Astrocyte of the cerebellum (primary cell): ENCODE data around the gene EHD3.

ENCODE experiments used
- DNase-seq: peaks from one replicate; pipeline ENCODE4 v3.0.0-alpha.2; 2011; ENCODE audit warnings: low read depth
- H3K4me3 ChIP-seq: 2 replicates; pipeline ENCODE4 v1.5.1; 2011; ENCODE audit warnings: mild to moderate bottlenecking, low read depth, low read length, moderate library complexity
- in situ Hi-C: cut with HindIII; loops from 2 replicates; pipeline ENCODE4 v1.10.0; 2017; ENCODE audit warnings: low sequenced_read_pairs
- TF ChIP-seq, protein P1 (sequence below): IDR thresholded peaks from 2 replicates; pipeline ENCODE4 v1.5.1; 2012; ENCODE audit warnings: low read length, low read depth, moderate library complexity, mild to moderate bottlenecking; ENCODE audit errors: missing control alignments

EHD3 gene

DNA sequence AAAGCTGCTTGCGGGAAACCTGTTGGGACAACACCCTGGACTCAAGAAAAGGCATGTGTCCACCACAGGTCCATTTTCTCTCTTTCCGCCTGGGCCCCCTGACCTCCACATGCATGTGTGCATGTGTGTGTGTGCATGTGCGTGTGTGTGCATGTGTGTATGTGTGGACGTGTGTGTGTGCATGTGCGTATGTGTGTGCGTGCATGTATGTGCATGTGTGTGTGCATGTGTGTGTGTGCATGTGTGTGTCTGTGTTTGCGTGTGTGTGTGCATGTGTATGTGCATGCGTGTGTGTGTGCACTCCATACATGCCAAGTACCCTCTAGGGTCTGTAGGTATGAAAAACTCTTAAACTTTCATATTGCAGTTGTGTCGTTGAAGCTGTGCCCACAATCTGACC lies 33.0 kb upstream of the EHD3 start:
- in situ Hi-C loops: no loop called here
- no peak overlapping the region for H3K4me3 ChIP-seq
- TF ChIP-seq, protein P1, sequence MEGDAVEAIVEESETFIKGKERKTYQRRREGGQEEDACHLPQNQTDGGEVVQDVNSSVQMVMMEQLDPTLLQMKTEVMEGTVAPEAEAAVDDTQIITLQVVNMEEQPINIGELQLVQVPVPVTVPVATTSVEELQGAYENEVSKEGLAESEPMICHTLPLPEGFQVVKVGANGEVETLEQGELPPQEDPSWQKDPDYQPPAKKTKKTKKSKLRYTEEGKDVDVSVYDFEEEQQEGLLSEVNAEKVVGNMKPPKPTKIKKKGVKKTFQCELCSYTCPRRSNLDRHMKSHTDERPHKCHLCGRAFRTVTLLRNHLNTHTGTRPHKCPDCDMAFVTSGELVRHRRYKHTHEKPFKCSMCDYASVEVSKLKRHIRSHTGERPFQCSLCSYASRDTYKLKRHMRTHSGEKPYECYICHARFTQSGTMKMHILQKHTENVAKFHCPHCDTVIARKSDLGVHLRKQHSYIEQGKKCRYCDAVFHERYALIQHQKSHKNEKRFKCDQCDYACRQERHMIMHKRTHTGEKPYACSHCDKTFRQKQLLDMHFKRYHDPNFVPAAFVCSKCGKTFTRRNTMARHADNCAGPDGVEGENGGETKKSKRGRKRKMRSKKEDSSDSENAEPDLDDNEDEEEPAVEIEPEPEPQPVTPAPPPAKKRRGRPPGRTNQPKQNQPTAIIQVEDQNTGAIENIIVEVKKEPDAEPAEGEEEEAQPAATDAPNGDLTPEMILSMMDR: no peak
- DNase-seq: no peak

DNA sequence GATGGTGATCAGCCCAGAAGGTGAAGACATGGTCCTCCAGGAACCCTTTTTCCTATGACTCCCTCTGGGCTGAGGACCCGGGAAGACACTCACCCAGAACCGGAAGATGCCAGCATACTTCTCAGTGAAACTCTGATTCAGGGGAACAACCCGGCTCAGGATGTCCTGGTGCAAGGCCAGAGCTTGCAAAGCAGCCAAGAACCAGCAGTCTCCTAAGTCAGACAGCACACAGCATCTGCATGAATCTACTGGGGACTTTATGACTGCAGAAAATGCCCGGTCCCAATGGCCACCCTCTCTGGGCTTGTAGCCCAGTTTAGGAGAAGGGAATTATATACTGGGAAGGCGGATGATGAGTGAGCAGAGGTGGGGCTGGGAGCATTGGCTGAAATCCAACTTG lies 31.9 kb upstream of the EHD3 start:
- in situ Hi-C loops: no loop called here
- TF ChIP-seq, protein P1: no peak
- no peak for DNase-seq
- no peak overlapping the region for H3K4me3 ChIP-seq

DNA sequence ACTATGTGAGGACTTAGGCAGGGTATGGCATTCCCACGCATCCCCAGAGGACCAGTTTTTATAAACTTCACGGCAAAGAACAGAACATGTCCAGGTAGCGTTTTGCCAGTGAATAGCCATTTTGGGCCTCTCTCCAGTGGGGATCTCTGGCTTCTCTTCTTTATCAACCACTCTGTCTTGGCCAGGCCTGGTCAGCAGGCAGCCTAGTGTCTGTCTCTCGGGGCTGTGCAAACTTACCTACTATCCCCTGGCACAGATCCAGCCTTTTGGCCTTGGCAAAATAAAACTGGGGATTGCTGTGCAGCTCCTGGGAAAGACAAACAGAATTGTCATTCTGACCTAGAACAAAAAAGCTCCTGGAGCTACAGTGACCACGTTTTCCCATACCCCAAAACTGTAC lies 31.1 kb upstream of the EHD3 start:
- in situ Hi-C loops: no loop called here
- no peak for DNase-seq
- H3K4me3 ChIP-seq: no peak overlapping the region
- TF ChIP-seq, protein P1: no peak

DNA sequence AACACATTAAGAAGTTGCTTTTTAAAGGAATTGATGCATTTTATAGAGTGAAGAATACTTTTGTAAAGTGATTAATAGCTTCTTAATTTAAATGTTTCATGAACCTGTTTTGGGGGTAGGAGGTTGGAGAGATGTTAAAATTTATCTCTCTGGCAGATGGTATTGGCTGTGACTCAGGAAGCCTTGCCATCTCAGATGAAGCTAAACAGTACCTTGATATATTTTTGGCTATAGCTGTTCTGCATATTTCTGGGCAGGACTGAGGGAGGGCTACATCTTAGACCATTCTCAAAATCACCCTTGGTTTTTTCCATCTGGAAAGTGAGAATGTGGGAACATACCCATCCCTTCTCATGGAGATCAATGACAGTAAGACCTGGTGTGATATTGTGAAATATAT lies 30.0 kb upstream of the EHD3 start:
- H3K4me3 ChIP-seq: no peak overlapping the region
- no peak for DNase-seq
- TF ChIP-seq, protein P1: no peak
- in situ Hi-C loops: no loop called here

DNA sequence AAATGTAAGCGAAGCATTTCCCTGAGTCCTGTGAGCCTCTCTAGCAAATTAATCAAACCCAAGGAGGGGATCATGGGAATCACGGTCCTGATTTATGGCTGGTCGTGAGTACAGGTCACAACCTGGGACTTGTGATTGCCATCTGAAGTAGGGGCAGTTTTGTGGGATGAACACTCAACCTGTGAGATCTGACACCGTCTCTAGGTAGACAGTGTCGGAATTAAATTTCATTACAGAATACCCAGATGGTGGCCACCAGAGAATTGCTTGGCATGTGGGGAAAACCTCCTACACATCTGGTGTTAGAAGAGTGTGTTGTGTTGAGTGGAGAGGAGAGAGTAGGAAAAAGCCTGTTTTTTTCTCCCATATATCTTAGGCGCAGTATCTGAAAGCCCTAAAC lies 29.2 kb upstream of the EHD3 start:
- TF ChIP-seq, protein P1: no peak
- no peak for DNase-seq
- no peak overlapping the region for H3K4me3 ChIP-seq
- in situ Hi-C loops: no loop called here

DNA sequence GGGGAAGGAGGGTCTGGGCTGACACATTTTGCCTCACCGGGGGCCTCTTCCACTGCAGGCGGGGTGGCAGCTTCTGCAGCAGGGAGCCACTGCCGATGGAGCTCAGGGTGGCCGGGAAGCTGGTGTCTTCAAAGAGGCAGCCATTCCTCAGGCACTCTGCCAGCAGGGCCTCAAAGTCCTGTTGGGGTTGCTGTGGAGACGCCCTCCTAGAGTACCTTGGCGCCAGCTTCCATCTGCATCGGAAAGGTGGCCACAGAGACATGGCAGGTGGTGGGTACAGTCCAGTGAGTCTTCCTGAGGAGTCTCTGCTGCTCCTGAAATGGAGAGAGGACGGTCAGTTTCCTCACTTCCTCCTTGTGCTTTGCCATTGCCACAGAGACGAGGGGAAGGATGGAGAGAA lies 28.8 kb upstream of the EHD3 start:
- DNase-seq: no peak
- no peak overlapping the region for H3K4me3 ChIP-seq
- TF ChIP-seq, protein P1: no peak
- in situ Hi-C loops: no loop called here

DNA sequence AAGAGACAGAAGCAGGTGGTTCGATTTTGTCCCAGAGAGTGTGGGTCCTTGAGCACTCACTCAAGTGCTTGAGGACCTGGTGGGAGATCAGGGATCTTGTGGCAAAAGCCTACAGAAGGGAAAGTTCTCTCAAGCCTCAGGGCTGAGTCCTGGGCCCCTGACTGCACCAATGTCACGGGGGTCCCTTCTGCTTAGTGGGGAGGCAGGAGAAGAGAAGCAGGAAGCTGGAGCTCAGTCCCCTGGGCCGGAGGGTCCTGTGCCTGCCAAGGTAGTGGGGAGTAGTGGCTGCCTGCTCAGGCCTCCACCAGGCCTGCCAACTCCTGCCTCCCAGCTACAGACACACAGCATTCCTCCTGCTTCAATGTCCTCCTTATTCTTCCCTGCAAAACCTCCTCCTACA lies 28.3 kb upstream of the EHD3 start:
- TF ChIP-seq, protein P1: no peak
- in situ Hi-C loops: no loop called here
- H3K4me3 ChIP-seq: no peak overlapping the region
- DNase-seq: no peak
